Nephron progenitor cell (in vitro differentiated cells): ENCODE measurements around the gene GALNS.

Experiments
- DNase-seq: peaks from one replicate; pipeline ENCODE4 v3.0.0; 2021
- H3K27ac Mint-ChIP-seq: 2 replicates; pipeline ENCODE4 v1.8.0; 2021; ENCODE audit warnings: mild to moderate bottlenecking, moderate library complexity, mixed read lengths
- H3K27me3 Mint-ChIP-seq: 2 replicates; pipeline ENCODE4 v1.8.0; 2021; ENCODE audit warnings: mild to moderate bottlenecking, low read depth, mixed read lengths; ENCODE audit not compliant: poor library complexity
- H3K36me3 Mint-ChIP-seq: 2 replicates; pipeline ENCODE4 v1.8.0; 2021; ENCODE audit warnings: low read depth, mixed read lengths
- H3K4me1 Mint-ChIP-seq: 2 replicates; pipeline ENCODE4 v1.8.0; 2021; ENCODE audit warnings: mixed read lengths
- H3K4me3 Mint-ChIP-seq: 2 replicates; pipeline ENCODE4 v1.8.0; 2021; ENCODE audit warnings: mild to moderate bottlenecking, moderate library complexity, mixed read lengths
- H3K9me3 Mint-ChIP-seq: 2 replicates; pipeline ENCODE4 v1.8.0; 2021; ENCODE audit warnings: mild to moderate bottlenecking, moderate library complexity, mixed read lengths
- TF ChIP-seq, protein P1 (sequence below): fragments of 200-600 bp; sonication (generic); IDR thresholded peaks from 2 replicates; pipeline ENCODE4 v1.5.0; 2021; ENCODE audit warnings: antibody characterized with exemption

The GALNS gene

DNA sequence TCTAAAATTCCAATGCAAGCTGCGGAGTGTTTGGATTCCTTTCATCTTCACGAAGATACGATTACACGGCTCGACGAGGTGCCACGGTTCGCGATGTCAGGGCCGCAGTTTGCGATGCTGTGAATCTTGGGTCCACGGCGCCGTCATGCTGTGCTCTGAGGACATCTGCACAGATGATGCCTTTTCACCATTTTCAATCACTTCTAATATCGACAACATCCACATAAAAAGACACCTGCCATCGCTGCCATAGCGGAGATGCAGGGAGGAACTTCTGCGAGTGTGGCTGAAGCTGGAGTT, 38.2 kb downstream of the GALNS start:
- TF ChIP-seq, protein P1, sequence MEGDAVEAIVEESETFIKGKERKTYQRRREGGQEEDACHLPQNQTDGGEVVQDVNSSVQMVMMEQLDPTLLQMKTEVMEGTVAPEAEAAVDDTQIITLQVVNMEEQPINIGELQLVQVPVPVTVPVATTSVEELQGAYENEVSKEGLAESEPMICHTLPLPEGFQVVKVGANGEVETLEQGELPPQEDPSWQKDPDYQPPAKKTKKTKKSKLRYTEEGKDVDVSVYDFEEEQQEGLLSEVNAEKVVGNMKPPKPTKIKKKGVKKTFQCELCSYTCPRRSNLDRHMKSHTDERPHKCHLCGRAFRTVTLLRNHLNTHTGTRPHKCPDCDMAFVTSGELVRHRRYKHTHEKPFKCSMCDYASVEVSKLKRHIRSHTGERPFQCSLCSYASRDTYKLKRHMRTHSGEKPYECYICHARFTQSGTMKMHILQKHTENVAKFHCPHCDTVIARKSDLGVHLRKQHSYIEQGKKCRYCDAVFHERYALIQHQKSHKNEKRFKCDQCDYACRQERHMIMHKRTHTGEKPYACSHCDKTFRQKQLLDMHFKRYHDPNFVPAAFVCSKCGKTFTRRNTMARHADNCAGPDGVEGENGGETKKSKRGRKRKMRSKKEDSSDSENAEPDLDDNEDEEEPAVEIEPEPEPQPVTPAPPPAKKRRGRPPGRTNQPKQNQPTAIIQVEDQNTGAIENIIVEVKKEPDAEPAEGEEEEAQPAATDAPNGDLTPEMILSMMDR: no peak
- Mint-ChIP-seq H3K4me3 (no peak overlapping the region), H3K36me3 (peaks cover 4% of the 10 kb centered on the region), H3K4me1 (peaks cover 9% of the 10 kb centered on the region), H3K27ac (peak overlapping the region; percentile 19), H3K9me3 (no peaks in the 10 kb centered on the region), H3K27me3 (no peaks in the 10 kb centered on the region)
- DNase-seq: no peak

DNA sequence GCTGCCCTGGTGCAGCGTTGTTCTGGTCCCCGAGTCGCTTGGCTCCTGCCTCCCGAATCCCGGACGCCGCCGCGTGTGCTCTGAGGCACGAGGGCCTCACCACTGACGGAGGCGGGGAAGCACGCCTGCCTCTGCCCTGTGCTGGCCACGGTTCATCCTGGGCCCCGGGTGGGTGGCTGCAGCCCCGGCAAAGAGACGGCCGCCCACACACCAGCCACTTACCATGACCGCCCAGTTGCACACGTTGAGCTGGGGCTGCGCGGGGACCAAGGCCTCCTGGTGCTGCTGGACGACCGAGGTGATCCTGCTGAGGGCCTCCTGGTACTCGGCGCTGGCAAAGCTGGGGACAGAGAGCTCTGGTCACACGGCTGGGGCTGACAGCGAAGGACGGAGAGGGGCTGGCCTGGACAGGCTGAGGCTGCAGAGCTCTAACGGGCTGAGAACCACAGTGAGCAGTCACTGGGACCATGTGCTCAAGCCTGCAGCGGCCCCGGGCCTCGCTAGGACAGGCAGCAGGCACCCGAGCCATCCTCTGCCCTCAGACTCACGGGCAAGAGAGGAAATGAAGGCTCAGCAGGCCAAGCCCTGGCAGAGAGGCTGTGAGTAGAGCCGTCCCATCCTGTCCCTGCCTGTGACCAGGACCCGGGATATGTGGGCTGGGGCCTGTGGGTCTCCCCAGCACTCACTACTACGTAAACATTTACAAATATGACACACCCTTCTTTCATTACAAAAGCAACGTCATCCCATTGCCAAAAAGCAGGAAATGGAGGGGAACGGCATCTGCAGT, 38.8 kb downstream of the GALNS start:
- Mint-ChIP-seq H3K4me3 (no peak overlapping the region), H3K27me3 (no peaks in the 10 kb centered on the region), H3K27ac (peak overlapping the region; percentile 19), H3K9me3 (no peaks in the 10 kb centered on the region), H3K36me3 (peaks cover 2% of the 10 kb centered on the region), H3K4me1 (peaks cover 9% of the 10 kb centered on the region)
- TF ChIP-seq, protein P1: no peak
- no peak for DNase-seq

GRCh38 chr16:88816736-88817535, 39.8 kb downstream of the GALNS start:
- TF ChIP-seq, protein P1: no peak
- no peak overlapping the region for H3K4me3 Mint-ChIP-seq

DNA sequence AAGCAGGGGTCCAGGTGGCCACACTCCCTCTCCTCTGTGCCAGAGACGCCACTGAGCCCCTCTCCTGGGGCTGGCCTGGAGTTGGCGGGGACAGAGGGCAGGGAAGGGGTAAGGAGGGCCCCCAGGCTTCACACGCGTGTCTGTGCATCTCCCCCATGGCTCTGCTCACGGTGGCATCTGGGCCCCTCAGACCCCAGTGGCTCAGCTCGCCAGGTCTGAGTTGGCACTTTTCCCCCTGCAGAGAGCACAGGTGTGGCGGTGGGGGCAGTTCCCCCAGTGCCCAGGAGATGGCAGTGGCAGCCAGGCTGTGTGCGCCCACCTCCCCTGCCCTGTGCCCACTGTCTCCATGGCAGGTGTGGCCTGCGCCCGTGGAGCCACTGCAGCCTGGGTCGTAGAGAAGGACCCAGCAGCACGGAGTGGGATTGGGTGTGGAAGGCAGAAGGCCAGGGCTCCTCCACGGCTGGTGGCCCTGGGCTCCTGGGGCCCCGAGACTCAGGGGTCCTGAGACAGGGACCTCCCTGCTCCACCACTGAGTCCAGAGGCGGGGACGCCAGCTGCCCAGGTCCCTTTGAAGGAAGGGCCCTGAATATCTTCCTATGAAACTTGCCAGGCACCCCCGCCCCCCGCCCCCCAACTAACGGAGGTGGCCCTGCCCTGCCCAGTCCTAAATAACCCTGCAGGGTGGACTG, 40.7 kb downstream of the GALNS start:
- Mint-ChIP-seq H3K9me3 (no peaks in the 10 kb centered on the region), H3K4me1 (peaks cover 10% of the 10 kb centered on the region), H3K27me3 (no peaks in the 10 kb centered on the region), H3K4me3 (no peak overlapping the region), H3K27ac (no peak overlapping the region), H3K36me3 (no peaks in the 10 kb centered on the region)
- TF ChIP-seq, protein P1: peak; percentile 82
- peak; percentile 68 for DNase-seq

More at GRCh38 chr16:88816736-88817535, 39.8 kb downstream of the GALNS start:
- H3K27me3 Mint-ChIP-seq: no peaks in the 10 kb centered on the region
- H3K27ac Mint-ChIP-seq: no peak overlapping the region
- peaks cover 9% of the 10 kb centered on the region for H3K4me1 Mint-ChIP-seq
- H3K9me3 Mint-ChIP-seq: no peaks in the 10 kb centered on the region
- no peaks in the 10 kb centered on the region for H3K36me3 Mint-ChIP-seq
- no peak for DNase-seq

GRCh38 chr16:88815227-88815626, 41.5 kb downstream of the GALNS start:
- H3K4me3 Mint-ChIP-seq: no peak overlapping the region
- TF ChIP-seq, protein P1: no peak
- peaks cover 1% of the 10 kb centered on the region for H3K27me3 Mint-ChIP-seq
- DNase-seq: no peak
- no peak overlapping the region for H3K27ac Mint-ChIP-seq
- no peaks in the 10 kb centered on the region for H3K9me3 Mint-ChIP-seq
- no peaks in the 10 kb centered on the region for H3K36me3 Mint-ChIP-seq
- peaks cover 18% of the 10 kb centered on the region for H3K4me1 Mint-ChIP-seq
